GDM1 (cell line): ENCODE results near the gene ADAMTSL3.
"Not testable (repeated sequence)": the region's sequence is repeated elsewhere in the genome, so short reads cannot be mapped to it uniquely, and the experiment has no call there.

Source experiments
- DNase-seq: peaks from one replicate; lab custom pipeline; 2025; lab: John Stamatoyannopoulos, UW

ADAMTSL3 gene

DNA sequence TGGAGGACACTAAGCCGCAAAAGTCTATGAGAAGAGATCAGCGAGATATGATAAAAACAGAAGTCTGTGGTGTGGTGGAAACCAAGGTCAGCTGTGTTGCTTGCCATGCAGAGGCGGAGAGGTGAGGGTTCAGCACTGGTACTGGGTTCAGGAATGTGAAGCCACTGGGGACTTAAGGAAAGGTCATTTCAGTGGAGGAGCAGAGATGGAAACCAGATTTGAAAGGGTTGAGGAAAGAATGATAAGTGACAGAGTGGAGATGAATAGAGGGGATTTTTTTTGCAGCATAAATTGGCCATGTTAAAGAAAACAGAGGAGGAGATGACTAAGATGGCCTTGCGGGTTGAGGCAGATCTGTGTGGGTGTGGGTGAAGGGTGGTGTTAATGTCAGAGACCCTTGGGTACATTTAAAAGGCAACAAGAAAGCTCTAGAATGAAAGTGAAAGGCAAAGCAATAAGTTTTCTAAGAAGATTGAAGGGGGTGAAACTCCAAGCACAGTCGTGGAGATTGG lies 265.5 kb downstream of the ADAMTSL3 start:
- DNase-seq: no peak

DNA sequence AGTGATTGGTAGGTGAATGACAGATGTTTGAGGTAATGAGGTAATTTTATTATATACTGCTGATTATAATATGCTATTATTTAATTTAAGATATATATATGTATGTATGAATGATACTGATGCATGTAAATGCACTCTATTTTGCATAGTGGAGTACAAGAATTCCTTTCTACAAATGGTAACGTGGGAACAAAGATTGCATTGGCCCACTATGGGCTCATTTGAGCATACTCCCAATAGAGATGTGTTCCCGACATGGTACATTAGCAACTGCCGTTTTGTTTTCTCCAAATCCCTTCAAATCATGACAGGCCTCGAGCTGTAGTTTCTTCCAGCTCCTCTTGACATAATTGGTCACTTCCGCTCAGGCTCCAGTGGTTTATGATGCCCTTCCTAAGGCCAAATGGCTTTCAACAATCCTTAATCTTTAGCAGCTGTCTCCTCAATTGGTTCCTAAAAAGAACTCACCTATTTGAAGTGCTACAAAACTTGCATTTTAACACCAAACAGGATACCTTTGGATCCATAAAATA lies 266.1 kb downstream of the ADAMTSL3 start:
- DNase-seq: no peak

DNA sequence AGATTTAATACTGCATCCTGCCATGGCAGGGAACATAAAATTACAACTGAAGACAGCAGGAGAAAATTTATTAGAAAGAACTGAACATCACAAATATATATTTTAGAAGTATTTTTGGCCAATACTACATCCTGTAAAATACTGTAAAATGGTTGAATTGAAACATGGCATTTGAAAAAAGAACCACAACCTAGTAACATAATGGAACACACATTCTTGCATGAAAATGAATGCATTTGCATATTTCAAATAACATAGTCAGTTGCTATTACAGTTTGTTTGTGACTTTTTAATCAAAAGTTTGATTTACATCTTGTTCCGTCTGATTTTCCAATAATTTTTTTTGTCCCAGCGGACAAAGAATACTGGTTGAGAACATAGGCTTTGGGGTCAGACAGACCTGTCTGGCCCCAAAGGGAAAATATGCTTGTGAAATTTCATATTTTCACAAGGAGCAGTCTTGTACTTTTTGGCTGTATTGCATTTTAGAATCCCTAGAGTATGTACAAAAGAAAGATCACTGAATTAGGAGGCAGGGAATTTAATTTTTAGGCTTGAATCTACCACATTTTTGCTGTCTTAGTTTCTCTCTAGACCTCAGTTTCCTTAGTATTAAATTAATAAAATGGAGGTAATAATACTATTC lies 268.8 kb downstream of the ADAMTSL3 start:
- no peak for DNase-seq

DNA sequence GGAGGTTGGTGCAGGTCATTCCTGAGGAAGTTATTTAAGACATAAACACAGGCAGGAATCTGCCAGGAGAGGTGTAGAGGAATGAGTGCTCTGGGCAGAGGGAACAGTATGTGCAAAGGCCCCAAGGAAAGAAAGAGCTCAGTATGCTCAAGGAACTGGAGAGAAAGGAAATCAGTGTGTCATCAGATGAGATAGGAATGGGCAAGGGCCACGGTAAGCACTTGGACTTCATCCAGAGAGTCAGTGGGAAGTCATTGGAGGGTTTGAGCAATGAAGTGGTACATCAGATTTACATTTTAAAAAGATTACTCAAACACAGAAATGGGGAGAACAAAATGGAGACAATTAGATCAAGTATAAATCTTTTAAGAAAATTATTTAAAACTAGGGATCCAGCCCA lies 272.2 kb downstream of the ADAMTSL3 start:
- no peak for DNase-seq

DNA sequence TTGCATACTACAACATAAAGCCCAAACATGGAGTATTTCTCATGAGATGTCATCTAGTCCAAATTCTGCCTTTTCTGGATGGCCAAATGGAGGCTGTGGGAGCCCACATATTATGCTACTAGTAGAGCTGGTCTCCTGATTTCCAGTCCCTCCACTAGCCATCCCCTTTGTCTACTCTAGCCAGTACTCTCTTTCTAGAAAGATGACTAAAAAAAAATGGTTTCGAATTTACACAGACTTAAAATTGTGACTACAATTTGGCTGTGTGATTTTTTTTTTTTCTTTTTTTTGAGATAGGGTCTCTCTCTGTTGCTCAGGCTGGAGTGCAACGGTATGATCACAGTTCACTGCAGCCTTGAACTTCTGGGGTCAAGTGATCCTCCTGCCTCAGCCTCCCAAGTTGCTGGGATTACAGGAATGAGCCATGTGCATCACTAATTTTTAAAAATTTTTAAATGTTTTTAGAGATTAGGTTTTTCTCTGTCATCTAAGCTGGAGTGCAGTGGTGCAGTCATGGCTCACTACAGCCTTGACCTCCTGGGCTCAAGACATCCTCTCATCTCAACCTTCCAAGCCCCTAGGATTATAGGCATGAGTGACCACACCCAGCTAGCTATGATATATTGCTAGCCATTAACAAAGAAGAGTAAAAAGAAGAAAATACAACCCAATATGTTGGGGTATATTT lies 273.9 kb downstream of the ADAMTSL3 start:
- no peak for DNase-seq

DNA sequence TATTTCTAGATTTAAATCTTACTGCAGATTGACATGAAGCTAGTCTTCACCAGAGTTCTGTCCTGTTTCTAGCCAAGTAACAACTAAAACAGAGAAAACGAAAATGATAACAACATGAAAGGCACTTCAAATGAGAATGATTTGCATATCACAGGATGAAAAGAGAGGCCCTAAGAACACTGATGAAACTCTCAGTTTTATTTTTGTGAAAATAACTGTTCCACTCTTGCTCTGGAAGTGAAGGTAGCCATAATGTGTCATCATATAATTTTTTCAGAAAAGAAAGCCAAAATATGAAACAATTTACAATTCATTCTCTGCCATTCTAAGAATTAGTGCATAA lies 274.4 kb downstream of the ADAMTSL3 start:
- DNase-seq: no peak

DNA sequence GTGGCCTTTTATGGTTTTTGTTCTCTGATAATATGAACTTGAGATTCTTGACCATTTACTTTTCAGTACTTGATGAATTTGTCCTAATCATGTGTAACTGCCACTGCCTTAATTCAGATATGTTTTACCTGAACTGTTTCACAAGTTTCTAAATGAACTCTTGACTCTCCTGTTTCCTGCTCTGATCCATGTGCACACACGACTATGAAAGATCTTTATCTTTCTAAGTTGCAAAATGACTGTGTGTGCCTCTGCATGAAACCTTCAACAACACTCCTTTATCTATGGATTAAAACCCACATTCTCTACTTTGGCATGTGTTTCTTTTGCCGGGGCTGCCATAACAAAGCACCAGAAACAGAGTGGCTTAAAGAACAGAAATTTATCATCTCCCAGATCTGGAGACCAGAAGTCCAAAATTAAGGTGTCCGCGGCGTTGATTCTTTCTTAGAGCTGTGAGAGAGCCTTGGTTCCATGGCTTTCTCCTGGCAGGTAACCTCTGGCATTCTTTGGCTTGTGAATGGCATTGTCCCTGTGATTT lies 275.0 kb downstream of the ADAMTSL3 start:
- DNase-seq: no peak

DNA sequence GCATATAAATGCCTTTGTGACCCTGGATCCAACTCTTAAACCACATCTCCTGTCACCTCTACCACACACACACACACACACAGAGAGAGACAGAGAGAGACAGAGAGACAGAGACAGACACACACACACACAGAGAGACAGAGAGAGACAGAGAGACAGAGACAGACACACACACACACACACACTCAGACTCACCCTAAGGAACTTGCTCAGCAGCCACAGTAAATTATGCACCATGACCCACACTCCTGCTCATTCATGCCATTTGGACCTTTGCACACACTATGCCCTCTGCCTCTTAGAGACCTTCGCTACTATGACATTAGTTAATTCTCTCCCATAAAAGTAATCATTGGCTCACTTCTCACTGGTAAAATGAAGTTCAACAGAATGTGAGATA lies 275.7 kb downstream of the ADAMTSL3 start:
- DNase-seq: no peak

DNA sequence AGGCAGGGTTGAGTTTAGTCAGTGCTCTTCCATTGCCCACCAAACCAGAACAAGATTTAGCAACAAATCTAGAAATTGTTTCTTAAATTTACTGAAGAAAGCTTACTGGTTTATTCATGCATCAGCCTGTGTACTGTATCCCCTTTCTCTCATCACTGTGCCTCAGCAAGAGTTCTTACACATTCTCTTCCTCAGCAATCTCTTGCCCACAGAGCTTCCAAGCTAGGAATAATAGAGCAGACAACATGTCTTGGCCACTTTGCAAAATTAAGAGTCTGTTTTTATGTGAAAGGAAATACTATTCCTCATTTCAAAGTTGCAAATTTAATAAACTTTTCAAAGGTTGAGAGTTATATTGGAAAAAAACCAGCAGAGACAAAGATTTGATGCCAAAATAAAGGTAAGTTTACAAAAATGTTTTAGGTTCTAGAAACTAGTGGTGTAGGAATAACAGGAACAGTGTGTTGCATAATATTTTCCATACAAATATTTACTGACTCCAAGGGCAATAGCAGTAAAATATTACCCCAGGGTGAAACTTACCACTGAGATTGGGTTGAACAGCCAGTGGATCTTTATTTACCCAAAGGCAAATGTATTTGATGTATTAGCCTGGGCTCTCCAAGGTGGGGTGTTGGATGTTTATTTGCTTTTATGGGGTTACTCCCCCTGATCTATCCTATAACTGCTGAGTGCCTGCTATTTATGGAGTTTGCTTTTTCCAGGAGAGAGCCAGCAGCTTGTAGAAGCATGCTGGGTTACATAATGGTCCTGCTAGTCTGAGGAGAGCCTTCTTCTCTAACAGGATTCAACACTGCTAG lies 276.7 kb downstream of the ADAMTSL3 start:
- no peak for DNase-seq

DNA sequence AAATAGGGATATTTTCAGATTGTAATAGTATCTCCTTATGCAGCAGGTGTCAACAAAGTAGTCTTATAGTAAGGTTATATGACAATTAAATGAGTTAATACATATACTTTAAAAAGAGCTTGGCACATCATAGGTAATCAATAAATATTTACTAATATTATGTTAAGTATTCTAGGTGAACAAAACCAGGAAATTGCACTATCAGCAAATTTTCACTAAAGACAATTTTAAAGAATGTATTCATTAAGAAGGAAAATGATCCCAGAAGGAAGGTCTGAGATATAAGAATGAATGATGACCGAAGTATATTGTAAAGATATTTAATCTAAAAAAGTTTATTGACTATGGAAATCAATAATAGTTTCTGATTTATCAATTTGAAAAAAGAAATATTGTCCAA lies 281.9 kb downstream of the ADAMTSL3 start:
- no peak for DNase-seq

DNA sequence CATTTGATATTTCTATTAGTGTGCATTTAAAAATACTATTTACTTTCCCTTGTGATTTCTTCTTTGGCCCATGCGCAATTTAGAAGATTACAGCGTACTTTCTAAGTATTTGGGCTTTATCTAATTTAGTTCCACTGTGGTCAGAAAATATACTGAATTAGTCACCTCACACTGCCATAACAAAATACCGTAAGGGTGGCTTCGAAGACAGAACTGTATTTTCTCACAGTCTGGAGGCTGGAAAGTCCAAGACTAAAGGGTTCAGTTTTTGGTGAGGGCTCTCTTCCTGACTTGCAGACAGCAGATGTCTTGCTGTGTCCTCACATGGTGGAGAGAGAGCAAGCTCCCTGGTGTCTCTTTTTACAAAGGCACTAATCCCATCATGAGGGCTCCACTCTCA lies 286.2 kb downstream of the ADAMTSL3 start:
- DNase-seq: no peak

DNA sequence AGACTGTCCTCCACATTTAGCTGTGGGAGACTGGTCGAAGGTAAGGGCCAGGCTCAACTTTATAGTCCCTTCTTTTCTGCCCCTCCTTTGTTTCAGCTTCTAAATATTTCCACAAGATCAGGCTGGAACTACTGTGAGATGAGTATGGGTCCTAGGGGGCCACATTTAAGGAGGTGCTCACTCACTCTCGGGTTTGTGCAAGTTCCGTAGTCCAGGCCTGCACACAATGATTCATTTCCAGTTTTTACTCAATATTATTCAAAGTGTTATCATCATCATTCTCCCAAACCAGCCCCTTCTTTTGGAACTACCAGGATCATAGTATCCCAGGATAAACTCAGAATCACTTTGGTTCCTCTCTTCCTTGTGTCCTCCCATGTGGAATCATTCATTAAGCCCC lies 289.1 kb downstream of the ADAMTSL3 start:
- no peak for DNase-seq

DNA sequence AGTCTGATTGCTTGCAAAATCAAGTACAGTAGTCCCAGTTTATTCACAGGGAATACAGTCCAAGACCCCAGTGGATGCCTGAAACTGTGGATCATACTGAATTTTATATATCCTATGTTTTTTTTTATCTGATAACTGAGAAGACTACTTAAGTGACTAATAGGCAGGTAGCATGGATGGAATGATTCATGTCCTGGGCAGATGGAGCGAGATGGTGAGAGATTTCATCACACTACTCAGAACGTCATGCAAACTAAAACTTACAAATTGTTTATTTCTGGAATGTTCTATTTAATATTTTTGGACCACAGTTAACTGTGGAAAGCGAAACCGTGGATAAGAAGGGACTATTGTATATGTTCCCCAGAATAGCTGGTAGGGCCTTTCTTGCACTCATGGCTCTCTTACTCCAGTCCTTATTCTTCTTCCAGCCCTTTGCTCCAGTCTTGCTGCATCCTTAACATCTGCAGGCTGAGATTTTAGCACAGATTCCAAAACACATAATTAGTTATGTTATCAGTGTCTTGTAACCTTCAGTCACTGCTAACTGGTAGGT lies 290.0 kb downstream of the ADAMTSL3 start:
- no peak for DNase-seq

DNA sequence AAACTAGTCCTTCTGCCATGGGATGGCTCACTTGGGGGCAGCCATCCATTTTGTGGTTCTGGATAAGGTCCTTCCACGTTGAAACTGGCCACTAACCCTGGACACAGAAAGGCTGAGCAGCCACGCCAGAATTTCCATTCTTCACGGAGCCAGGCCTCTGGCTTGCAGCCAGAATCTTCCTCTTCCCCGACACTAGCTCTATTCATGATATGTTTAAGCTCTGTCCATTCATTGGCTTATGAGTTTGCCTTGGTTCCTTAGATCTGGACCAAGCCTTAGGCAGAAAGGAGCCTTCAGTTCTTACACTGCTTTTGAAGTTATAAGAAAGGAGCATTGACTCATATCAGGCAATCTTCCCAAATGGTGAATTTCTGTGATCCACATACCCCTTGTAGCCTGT lies 293.2 kb downstream of the ADAMTSL3 start:
- no peak for DNase-seq

DNA sequence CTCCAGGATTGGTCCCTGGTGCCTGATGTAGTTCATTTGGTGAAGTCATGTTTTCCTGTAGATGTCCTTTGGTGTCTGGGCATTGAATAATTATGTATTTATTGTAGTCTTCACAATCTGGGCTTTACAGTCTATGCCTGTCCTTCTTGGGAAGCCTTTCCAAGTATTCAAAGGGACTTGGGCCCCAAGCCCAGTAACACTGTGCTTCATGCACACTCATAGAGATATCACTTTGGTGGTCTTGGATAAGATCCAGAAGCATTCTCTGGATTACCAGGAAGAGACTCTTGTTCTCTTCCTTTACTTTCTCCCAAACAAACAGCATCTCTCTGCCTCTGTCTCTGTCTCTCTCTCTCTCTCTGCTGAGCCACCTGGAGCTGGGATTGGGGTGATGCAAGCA lies 300.6 kb downstream of the ADAMTSL3 start:
- DNase-seq: no peak

DNA sequence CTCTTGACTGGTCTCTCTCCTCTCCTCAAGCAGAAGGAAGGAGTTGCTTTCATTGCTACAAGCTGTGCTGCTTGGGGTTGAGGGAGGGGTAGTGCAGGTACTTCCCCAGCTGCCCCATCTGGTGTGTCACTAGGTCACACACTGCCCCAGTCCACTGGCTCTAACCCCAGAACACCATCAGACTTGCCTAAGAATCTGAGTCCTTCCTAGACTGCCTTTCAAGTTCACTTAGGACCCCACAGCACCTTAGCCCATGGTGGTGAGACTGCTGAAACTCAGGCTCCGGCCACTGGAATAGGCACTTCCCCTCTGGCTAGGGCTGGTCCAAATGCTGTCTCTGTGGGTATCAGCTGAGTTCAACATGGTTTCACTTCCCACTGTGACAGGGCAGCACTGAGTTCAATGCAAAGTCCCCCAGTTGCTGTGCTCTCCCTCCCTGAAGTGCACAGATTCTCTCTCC lies 301.9 kb downstream of the ADAMTSL3 start:
- DNase-seq: no peak

DNA sequence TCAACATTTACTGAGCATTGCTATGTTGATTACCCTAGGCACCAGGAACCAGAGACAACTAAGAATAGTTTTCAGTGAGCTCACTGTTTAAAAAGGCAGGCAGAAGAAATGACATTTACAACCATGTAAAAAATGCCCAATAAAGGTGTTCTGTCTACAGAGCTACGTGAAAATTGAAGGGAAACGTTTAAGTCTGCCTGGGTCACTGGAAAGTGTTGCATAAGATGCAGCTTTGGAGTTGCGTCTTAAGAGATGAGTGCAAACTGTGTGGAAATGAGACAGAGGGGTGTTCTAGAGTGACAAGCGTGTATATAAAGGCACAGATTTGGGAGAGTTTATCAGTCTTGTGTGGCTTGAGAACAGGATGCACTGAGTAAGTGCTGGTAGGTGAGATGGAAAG lies 303.0 kb downstream of the ADAMTSL3 start:
- DNase-seq: no peak

DNA sequence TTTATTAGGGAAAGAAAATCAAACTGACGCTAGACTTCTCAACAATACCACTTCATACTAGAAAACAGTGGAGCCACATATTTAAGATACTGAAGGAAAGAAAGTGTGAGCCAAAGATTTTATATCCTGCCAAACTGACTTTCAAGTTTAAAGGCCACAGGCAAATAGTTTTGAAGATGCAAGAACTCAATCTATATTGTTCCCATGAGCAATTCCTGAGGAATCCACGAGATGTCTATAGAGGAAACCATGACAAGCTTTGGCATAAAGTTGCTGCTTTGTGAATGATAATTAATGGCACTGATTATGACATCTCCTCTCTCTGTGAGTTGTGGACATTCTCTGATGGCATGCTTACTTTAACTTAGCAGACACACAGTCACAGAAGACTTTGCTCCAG lies 305.6 kb downstream of the ADAMTSL3 start:
- no peak for DNase-seq

DNA sequence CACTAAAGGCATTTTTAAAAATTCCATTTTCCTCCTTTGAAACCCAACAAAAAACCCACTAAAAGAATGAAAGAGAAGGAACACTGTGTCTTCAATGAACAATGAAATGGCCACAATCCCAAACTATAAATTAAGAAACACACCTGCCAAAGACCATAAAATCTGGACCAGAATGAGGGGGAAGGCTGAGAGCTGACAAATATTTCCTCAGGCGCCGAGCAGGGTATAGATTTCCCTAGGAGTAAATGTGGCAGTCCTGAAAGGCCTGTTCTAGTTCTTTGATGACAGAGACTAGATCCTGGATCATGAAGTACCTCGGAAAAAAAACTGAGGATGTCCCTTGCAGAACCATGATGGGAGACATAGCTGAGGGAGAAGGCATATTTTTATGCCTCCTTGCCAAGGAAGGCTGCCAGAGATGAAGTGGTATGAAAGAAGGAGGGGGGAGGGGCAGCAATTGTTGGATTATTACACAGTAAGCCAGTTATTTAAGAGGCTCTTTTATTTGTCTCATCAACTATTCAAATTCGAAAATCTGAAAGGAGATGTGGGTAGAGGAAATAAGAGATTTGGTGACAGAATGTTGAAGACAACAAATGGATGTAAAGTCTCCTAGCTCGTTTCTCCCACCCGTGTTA lies 306.4 kb downstream of the ADAMTSL3 start:
- no peak for DNase-seq

DNA sequence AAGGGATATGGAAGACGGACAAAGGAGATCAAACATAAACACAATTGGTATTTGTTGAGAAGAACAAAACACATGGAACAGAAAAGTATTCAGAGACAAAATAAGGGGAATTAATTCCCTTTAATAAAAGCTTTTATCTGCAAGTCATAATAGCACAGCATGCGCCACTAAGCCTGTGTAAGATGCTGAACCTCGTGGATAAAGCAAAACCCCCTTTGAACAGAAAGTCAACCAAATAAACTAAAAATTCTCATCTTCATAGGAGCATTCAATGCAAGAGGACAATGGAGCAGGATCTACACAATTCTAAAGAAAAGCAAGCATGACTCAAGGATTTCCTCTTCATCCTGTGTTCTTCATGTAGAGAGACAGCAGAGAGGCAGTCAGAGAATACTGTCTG lies 307.4 kb downstream of the ADAMTSL3 start:
- no peak for DNase-seq

DNA sequence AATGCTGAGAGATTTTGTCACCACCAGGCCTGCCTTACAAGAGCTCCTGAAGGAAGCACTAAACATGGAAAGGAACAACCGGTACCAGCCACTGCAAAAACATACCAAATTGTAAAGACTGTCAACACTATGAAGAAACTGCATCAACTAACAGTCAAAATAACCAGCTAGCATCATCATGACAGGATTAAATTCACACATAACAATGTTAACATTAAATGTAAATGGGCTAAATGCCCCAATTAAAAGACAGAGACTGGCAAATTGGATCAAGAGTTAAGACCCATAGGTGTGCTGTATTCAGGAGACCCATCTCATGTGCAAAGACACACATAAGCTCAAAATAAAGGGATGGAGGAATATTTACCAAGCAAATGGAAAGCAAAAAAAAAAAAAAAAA lies 311.0 kb downstream of the ADAMTSL3 start:
- not testable (repeated sequence) for DNase-seq
